ENCODE results near the gene XBP1. TPM values are rescaled to one million over a fixed set of nuclear protein-coding genes. Genes with fewer than 3 reads are reported as not detected.

Gene XBP1
- total and polyA plus RNA-seq, 2 of the 13 experiments (the other 11 are each of a cell fraction or from before 2014, with no cell fraction given) = 416 to 427 TPM

GRCh38 chr22:28817919-28818859 is 17.8 kb upstream of the XBP1 start (continued):
- TF ChIP-seq, protein P1, sequence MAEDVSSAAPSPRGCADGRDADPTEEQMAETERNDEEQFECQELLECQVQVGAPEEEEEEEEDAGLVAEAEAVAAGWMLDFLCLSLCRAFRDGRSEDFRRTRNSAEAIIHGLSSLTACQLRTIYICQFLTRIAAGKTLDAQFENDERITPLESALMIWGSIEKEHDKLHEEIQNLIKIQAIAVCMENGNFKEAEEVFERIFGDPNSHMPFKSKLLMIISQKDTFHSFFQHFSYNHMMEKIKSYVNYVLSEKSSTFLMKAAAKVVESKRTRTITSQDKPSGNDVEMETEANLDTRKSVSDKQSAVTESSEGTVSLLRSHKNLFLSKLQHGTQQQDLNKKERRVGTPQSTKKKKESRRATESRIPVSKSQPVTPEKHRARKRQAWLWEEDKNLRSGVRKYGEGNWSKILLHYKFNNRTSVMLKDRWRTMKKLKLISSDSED (CRISPR knock-in tag; IDR thresholded peaks at IDR 0.05) = no peak
- TF ChIP-seq CBX2 (IDR thresholded peaks at IDR 0.05; ENCODE audit: low read depth, low read length) = no peak
- no peak for TF ChIP-seq CBX2 (CRISPR knock-in tag; IDR thresholded peaks at IDR 0.05; ENCODE audit: low read depth)
- TF ChIP-seq RERE (CRISPR knock-in tag; IDR thresholded peaks at IDR 0.05; ENCODE audit: low read depth) = peak; percentile 57; the same call in 1 of the 2 replicates
- TF ChIP-seq ZGPAT (CRISPR knock-in tag; IDR thresholded peaks at IDR 0.05) = no peak
- peak; percentile 80 for TF ChIP-seq POLR2G (IDR thresholded peaks at IDR 0.05; ENCODE audit: low read depth, low read length)
- peak; percentile 36 for TF ChIP-seq ASH2L (IDR thresholded peaks at IDR 0.05; ENCODE audit: insufficient read length, low read depth, low read length)
- no peak for TF ChIP-seq MBNL3 (CRISPR knock-in tag; conservative IDR thresholded peaks at IDR 0.05)
- TF ChIP-seq TFE3 (CRISPR knock-in tag; IDR thresholded peaks at IDR 0.05) = no peak; the same call in 1 of the 2 replicates
- TF ChIP-seq KMT2A (CRISPR knock-in tag; IDR thresholded peaks at IDR 0.05) = no peak
- TF ChIP-seq ZNF18 (CRISPR knock-in tag; IDR thresholded peaks at IDR 0.05; ENCODE audit: insufficient replicate concordance) = no peak
- TF ChIP-seq STAG1 (CRISPR knock-in tag; IDR thresholded peaks at IDR 0.05) = peak; percentile 11; the same call in 1 of the 2 replicates
- no peak for TF ChIP-seq NR2C2 (CRISPR knock-in tag; IDR thresholded peaks at IDR 0.05; ENCODE audit: borderline replicate concordance)
- no peak for TF ChIP-seq MAX (IDR thresholded peaks at IDR 0.05)

All from HepG2 (cell line).